IPS-NIHi11 (cell line): ENCODE measurements around the gene RBCK1.

Experiments used
- DNase-seq: peaks from one replicate; pipeline ENCODE4 v3.0.0; 2012; ENCODE audit warnings: mixed read lengths, low spot score

Gene RBCK1

DNA sequence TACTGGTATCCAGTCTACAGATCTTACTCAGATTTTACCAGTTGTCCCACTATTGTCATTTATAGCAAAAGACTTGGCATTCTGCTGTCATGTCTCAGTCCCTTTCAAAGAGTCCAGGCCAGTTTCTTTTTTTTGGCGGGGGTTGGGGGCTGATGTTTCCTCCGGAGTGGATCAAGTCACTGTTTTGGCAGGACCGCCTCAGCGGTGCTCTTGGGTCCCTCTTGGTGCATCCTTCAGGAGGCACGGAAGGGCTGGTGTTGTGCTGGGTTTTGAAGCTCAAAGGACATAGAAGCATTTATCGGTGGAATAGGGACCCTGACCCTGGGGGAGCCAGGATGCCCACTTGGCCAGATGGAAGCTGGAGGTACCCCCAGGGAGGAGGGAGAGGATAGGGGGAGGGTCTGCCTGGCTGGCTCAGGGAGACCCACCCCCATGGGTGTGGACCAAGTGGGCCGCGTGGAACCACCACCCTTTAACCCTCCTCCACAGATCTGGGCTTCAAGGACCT, 10.8 kb downstream of the RBCK1 start:
- no peak for DNase-seq

- DNase-seq, result peak; percentile 64
Observed at GRCh38 chr20:419556-420165, 11.6 kb downstream of the RBCK1 start.

GRCh38 chr20:420166-420620, 12.1 kb downstream of the RBCK1 start:
- no peak for DNase-seq

DNA sequence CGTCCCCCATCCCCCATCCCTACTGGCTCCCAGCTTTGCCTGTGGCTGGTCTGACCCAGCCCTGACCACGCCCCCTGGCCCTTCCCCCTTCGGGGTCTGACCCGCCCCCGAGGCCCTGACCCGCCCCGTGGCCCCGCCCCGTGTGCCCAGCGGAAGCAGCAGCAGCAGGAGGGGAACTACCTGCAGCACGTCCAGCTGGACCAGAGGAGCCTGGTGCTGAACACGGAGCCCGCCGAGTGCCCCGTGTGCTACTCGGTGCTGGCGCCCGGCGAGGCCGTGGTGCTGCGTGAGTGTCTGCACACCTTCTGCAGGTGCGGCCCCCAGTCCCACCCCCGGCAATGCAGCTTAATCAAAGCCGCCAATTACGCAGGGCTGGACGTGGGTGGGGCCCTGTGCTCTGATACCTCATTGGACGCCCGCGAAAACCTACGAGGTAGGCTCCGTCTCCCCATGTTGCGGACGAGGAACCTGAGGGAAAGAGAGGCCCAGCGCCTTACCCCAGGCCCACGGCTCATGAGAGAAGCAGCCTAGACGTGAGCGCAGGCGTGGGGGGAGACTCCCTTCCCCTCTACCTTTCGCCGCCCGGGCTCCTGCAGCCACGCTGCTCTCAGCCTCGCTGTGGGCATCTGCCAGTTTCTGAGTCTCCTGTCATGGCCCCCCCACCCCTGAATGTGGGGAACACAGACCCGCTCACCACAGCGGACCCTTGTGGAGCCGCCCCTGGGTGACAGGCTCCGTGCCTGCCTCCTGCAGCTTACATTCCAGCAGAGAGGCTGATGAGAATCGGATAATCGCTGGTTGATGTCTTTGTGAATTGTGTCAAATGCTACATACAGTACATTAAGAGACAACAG, 12.8 kb downstream of the RBCK1 start:
- peak; percentile 87 for DNase-seq

GRCh38 chr20:421685-422250, 13.7 kb downstream of the RBCK1 start:
- DNase-seq, result no peak

- DNase-seq, result no peak
Observed at GRCh38 chr20:426566-426965, 18.5 kb downstream of the RBCK1 start.

DNA sequence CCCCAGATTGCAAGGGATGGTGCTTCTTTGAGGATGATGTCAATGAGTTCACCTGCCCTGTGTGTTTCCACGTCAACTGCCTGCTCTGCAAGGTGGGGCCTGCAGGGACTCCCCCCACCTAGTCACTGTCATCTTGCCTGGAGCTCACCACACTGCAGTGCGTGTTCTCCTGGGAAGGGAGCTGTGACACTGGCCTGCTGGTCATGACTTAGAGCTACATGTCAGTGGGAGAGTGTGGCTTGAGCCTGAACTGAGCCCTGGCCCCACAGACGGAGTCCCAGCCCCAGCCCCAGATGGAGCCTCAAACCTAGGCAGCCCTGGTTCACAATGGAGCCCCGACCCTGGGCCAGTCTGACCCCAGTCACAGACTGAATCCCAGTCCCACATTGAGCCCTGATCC, 19.3 kb downstream of the RBCK1 start:
- no peak for DNase-seq

DNA sequence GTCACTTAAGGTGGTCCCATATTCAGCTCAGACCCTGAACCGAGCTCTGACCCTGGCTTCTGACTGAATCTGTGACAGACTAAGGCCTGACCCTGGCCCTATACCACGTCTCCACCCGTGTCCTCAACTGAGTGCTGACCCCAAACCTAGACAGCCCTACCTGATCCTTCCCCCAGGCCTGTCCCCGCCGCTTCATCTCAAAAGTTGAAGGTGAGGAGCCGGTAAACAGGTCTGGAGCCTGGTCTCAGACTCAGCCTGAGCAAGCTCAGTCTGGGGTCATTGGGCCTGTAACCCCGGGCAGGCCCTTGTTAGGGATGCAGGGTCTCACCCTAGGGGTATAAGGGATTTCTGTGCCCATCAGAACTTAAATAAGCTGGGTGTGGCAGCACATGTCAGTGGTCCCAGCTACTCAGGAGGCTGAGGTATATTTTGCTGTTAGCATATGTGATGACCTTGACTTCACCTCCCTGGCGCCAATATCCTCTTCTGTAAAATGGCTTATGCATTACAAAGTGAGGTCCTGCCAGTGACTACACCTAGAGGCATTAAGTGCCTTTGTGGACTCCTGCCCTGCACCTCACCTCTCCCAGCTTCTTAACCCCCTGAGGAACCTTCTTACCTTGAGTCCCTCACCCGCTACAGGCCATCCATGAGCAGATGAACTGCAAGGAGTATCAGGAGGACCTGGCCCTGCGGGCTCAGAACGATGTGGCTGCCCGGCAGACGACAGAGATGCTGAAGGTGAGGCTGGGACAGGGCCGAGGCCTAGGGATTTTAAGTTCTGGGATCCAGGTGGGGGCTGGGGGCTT, 20.0 kb downstream of the RBCK1 start:
- DNase-seq, result no peak

DNA sequence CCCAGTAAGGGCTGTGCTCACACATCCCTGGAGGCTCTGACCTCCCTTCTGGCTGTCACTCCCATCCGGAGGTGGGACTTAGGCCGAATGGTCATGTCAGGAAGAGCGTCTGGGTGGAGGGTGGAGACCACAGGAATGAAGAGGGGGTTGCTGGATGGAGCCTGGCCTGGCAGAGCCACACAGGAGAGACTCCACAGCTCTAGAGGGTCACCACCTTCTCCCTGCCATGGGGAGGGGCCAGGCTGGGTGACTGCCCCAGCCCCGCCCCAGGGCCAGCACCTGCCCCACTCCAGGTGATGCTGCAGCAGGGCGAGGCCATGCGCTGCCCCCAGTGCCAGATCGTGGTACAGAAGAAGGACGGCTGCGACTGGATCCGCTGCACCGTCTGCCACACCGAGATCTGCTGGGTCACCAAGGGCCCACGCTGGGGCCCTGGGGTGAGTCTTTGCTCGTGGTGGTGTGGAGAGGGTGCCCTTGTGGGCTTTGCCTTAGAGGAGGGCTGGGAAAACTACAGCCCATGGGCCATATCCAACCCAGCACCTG, 20.6 kb downstream of the RBCK1 start:
- peak; percentile 68 for DNase-seq

GRCh38 chr20:430091-430999, 22.2 kb downstream of the RBCK1 start:
- no peak for DNase-seq

GRCh38 chr20:431012-431904, 23.2 kb downstream of the RBCK1 start:
- peak; percentile 79 for DNase-seq

DNA sequence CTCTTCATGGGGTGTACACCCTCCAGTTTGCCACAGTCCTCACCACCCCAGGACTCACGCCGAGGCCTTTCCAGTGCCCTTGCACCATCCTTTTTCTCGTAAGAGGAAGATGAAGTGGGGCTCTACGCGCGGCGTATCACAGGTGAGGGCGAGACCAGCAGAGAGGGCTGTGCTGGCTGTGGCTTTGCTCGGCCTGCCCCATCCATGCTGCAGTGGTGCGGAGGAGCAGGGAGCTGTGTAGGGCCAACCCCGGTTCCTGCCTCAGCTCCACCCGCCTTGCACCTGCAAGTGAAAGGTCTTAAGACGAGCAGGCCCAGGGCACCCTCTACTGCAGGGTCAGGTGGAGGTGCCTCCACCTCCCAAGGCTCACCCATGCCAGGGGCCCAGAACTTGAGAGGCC, 24.1 kb downstream of the RBCK1 start:
- no peak for DNase-seq

GRCh38 chr20:432677-433299, 24.7 kb downstream of the RBCK1 start:
- DNase-seq, result no peak

DNA sequence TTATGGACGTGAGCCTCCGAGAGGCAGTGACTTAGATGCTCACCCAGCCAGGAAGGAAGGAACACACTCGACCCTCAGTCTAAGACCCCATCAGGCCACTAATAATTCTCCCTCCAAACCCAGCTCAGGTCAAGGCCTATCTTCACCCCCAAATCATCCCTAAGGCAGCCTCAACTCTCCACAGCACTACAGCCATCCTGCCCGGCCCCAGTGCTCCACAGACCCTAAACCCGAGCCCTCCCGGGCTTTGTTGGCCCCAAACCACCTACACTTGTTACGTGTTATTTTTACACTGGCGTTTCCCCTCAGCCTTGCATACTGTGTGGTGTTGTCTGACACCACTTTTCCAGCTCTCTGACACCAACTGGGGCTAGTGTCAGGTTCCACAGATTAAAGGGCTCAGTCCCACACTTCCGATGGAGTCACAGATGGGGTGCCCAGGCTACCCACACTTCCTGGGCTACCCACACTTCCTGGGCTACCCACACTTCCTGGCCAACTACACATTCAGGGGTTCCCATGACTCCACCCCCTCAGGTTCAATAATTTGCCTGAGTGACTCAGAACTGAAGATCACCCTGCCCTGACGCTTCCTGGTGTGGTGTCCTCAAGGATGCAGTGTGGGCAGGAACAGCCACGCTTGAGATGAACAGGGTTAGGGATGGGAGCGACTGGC, 25.3 kb downstream of the RBCK1 start:
- no peak for DNase-seq

DNA sequence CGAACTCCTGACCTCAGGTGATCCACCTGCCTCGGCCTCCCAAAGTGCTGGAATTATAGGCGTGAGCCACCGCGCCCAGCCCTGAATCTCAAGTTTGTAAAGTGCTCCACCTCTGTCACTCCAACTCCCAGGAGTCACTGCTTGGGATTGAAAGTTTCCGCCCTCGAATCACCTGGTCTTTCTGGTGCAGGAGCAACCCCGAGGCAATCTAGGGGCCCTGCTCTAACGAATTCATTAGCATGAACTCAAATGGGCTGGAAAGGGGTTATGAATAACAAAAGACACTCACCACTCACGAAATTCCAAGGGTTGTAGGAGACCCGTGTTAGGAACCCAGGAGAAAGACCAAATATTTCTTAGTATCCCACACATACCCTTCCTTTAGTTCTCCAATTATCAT, 26.1 kb downstream of the RBCK1 start:
- DNase-seq, result peak; percentile 74

GRCh38 chr20:434661-435419, 26.7 kb downstream of the RBCK1 start:
- DNase-seq, result peak; percentile 37

- DNase-seq, result no peak
Observed at GRCh38 chr20:435558-435957, 27.5 kb downstream of the RBCK1 start.

DNA sequence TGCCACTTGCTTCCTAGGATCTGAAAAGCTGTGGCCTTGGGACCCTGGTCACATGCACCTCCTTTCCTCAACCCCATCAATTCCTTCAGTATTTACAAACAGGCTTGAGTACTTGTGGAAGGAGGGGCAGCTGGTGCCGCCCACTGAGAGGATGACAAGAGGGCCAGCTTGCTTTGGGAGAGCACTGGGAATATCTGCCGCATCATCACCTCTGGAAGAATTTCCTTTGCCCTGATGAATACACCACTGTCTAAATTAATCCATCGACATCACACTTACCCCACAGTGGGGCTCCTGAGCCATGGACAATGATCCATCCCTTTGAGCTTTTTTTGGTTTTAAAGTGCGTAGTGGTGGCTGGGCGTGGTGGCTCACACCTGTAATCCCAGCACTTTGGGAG, 28.4 kb downstream of the RBCK1 start:
- no peak for DNase-seq
